SU-DHL-6 (cell line): ENCODE results near the gene ATG12.

Source experiments
- H2AFZ ChIP-seq: fragments of 200-600 bp; sonication (generic); 2 replicates; pipeline ENCODE4 v1.6.1; 2014; ENCODE audit warnings: low read depth, mild to moderate bottlenecking, moderate library complexity, mixed read lengths, antibody characterized with exemption, low read length; ENCODE audit not compliant: severe bottlenecking
- H3F3A ChIP-seq: fragments of 200-600 bp; shearing (Covaris generic); 2 replicates; pipeline ENCODE4 v1.6.0; 2016; ENCODE audit warnings: antibody characterized with exemption, mild to moderate bottlenecking; ENCODE audit not compliant: insufficient read depth
- H3K27ac ChIP-seq: fragments of 200-600 bp; sonication (generic); 2 replicates; pipeline ENCODE4 v1.5.1; 2016; ENCODE audit warnings: low read depth, mild to moderate bottlenecking, low read length, moderate library complexity, mixed read lengths
- H3K27me3 ChIP-seq: fragments of 200-600 bp; sonication (generic), shearing (Covaris generic); 2 replicates; pipeline ENCODE4 v1.6.0; 2014; ENCODE audit warnings: mild to moderate bottlenecking, low read length
- H3K36me3 ChIP-seq: fragments of 200-600 bp; sonication (generic); 2 replicates; pipeline ENCODE4 v1.6.1; 2014; ENCODE audit warnings: mild to moderate bottlenecking, low read length, mixed read lengths
- H3K4me2 ChIP-seq: fragments of 300-600, 200-600 bp; shearing (Covaris generic), sonication (generic); 2 replicates; pipeline ENCODE4 v1.6.0; 2014; ENCODE audit warnings: low read length, low read depth, mild to moderate bottlenecking; ENCODE audit not compliant: poor library complexity, severe bottlenecking
- H3K4me3 ChIP-seq: fragments of 200-600 bp; sonication (generic); 2 replicates; pipeline ENCODE4 v1.5.1; 2014; ENCODE audit warnings: antibody characterized with exemption, low read length, mild to moderate bottlenecking, mixed read lengths; ENCODE audit not compliant: insufficient read depth, poor library complexity, severe bottlenecking
- H3K79me2 ChIP-seq: fragments of 200-600 bp; sonication (generic); 2 replicates; pipeline ENCODE4 v1.6.1; 2014; ENCODE audit warnings: mild to moderate bottlenecking, low read length, moderate library complexity; ENCODE audit not compliant: insufficient read depth
- H3K9ac ChIP-seq: fragments of 200-600 bp; sonication (generic); 2 replicates; pipeline ENCODE4 v1.7.0; 2014; ENCODE audit warnings: mild to moderate bottlenecking, low read length
- H3K9me2 ChIP-seq: fragments of 200-600 bp; sonication (generic); replicated peaks from 2 replicates; pipeline ENCODE4 v1.6.1; 2014; ENCODE audit warnings: low read length; ENCODE audit not compliant: insufficient read depth
- H3K9me3 ChIP-seq: fragments of 200-600 bp; sonication (generic); 2 replicates; pipeline ENCODE4 v1.6.1; 2014; ENCODE audit warnings: low read length, mixed read lengths; ENCODE audit not compliant: insufficient read depth
- H4K20me1 ChIP-seq: fragments of 200-600 bp; sonication (generic); 2 replicates; pipeline ENCODE4 v1.6.1; 2014; ENCODE audit warnings: low read depth, mild to moderate bottlenecking, antibody characterized with exemption, low read length, moderate library complexity, mixed read lengths
- EZH2phosphoT487 ChIP-seq: fragments of 200-600 bp; sonication (generic), shearing (Covaris generic); conservative IDR thresholded peaks from 2 replicates; pipeline ENCODE4 v1.6.1; 2018; ENCODE audit warnings: mild to moderate bottlenecking, antibody characterized with exemption, low read length, moderate library complexity, mixed read lengths
- TF ChIP-seq, protein P1 (sequence below): fragments of 200-600 bp; sonication (generic); IDR thresholded peaks from one replicate; pipeline ENCODE4 v1.5.1; 2017; ENCODE audit warnings: antibody characterized with exemption, mild to moderate bottlenecking, low read length, moderate library complexity; ENCODE audit not compliant: insufficient read depth, poor library complexity, severe bottlenecking

Gene ATG12

DNA sequence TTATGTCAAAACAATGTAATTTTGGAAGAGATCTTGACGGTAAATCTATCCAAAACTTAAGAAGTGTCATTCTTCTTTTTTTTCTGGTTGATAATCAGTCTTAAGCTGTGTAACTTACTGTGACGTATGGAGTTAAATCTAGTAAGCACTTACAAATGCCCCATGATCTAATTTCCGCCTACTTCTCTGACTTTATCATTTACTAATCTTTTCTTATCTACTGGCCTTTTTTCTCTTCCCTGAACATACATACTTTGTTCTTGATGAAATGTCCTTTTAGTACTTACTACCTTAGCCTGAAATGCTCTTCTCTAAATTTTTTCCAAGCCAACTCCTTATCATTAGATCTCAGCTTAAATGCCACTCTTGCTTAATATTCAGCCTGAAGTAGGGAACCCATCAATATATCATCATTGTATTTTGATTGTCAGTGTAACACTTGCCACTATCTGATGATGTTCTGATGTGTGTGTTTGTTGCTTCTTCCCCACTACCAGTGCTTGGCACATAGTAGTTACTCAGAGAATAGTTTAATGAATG is 28.0 kb upstream of the ATG12 start:
- Histone ChIP-seq H3K4me3 (no peak overlapping the region), H3F3A (no peaks in the 10 kb centered on the region), H4K20me1 (no peaks in the 10 kb centered on the region; the same call in 1 of the 2 replicates), H3K27me3 (no peaks in the 10 kb centered on the region), H3K9me2 (no peaks in the 10 kb centered on the region), H3K27ac (no peak overlapping the region), H3K79me2 (peaks cover 3% of the 10 kb centered on the region; the same call in 1 of the 2 replicates), H3K9me3 (no peaks in the 10 kb centered on the region), H3K9ac (no peak overlapping the region), H3K36me3 (no peaks in the 10 kb centered on the region; the same call in 1 of the 2 replicates), H3K4me2 (no peak overlapping the region), H2AFZ (no peak overlapping the region)
- no peak for TF ChIP-seq EZH2phosphoT487
- TF ChIP-seq, protein P1, sequence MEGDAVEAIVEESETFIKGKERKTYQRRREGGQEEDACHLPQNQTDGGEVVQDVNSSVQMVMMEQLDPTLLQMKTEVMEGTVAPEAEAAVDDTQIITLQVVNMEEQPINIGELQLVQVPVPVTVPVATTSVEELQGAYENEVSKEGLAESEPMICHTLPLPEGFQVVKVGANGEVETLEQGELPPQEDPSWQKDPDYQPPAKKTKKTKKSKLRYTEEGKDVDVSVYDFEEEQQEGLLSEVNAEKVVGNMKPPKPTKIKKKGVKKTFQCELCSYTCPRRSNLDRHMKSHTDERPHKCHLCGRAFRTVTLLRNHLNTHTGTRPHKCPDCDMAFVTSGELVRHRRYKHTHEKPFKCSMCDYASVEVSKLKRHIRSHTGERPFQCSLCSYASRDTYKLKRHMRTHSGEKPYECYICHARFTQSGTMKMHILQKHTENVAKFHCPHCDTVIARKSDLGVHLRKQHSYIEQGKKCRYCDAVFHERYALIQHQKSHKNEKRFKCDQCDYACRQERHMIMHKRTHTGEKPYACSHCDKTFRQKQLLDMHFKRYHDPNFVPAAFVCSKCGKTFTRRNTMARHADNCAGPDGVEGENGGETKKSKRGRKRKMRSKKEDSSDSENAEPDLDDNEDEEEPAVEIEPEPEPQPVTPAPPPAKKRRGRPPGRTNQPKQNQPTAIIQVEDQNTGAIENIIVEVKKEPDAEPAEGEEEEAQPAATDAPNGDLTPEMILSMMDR = no peak

DNA sequence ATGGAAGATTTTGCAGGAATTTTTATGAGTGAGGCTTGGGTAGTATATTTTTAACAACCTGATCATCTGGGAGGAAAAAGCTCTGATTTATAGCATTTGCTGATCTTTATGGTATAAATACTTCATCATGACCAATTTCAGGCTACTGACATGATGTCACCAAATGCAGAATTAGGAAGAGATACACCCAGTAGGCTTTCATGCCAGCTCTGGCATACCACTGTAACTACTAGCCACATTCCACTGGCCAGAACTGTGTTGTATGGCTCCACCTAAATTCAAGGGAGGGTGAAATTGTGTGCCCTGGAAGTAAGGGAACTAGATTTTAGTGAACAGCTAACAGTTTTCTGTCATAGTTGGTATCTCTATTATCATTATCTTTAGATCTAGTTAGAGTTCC is 18.0 kb upstream of the ATG12 start:
- Histone ChIP-seq H3K9ac (no peak overlapping the region), H4K20me1 (peaks cover 9% of the 10 kb centered on the region; the same call in 1 of the 2 replicates), H3K27me3 (no peaks in the 10 kb centered on the region), H3F3A (no peaks in the 10 kb centered on the region), H3K9me2 (no peaks in the 10 kb centered on the region), H3K4me3 (no peak overlapping the region), H3K9me3 (no peaks in the 10 kb centered on the region), H2AFZ (no peak overlapping the region), H3K36me3 (no peaks in the 10 kb centered on the region), H3K79me2 (peaks cover 34% of the 10 kb centered on the region), H3K27ac (no peak overlapping the region), H3K4me2 (no peak overlapping the region)
- TF ChIP-seq, protein P1 = no peak
- TF ChIP-seq EZH2phosphoT487 = no peak

DNA sequence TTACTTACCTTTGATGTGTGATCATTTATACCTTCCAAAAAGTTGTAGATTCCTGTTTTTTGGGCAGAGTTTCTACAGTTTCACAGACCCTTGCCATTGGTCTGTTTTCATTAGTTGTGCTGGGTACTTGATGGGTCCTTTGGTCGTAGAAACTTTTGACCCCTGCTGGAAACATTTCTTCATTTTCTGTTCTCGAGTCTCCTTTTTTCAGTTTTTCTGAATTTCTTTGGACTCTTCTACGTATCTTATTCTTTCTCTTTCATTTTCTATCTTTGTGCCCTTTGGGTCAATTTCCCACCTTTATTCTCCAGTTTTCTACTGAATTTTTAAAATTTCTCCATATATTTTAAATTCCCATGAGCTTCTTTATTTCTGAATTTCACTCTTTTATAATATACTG is 17.0 kb upstream of the ATG12 start:
- Histone ChIP-seq H2AFZ (no peak overlapping the region), H3F3A (no peaks in the 10 kb centered on the region), H3K79me2 (peaks cover 44% of the 10 kb centered on the region), H3K36me3 (no peaks in the 10 kb centered on the region), H3K9ac (no peak overlapping the region), H3K9me2 (no peaks in the 10 kb centered on the region), H3K9me3 (no peaks in the 10 kb centered on the region), H3K27ac (no peak overlapping the region), H3K4me2 (no peak overlapping the region), H4K20me1 (peaks cover 9% of the 10 kb centered on the region; the same call in 1 of the 2 replicates), H3K4me3 (no peak overlapping the region), H3K27me3 (no peaks in the 10 kb centered on the region)
- no peak for TF ChIP-seq EZH2phosphoT487
- TF ChIP-seq, protein P1 = no peak
